Liver (tissue), 9 donors: Measurements from ENCODE around the gene AGMAT. TPM values are rescaled to one million over a fixed set of nuclear protein-coding genes. Genes with fewer than 3 reads are reported as not detected.

Experiments
- DNase-seq: peaks from one replicate; pipeline ENCODE4 v3.0.0-alpha.2; 2017; ENCODE audit warnings: low spot score
- H3K27ac ChIP-seq, 2 donors: one replicate each; pipeline ENCODE4 v1.7.0; 2013; ENCODE audit warnings: inconsistent platforms in 2 of 2, low read length in 2 of 2, control low read depth in 1 of 2, low read depth in 1 of 2, mild to moderate bottlenecking in 1 of 2
- H3K27me3 ChIP-seq, 4 donors: one replicate each; pipeline versions ENCODE4 v1.6.1 to v1.7.0; 2013; ENCODE audit warnings: low read length in 3 of 4, inconsistent platforms in 1 of 4, mild to moderate bottlenecking in 1 of 4, moderate library complexity in 1 of 4; ENCODE audit not compliant: control insufficient read depth in 4 of 4, insufficient read depth in 4 of 4
- H3K36me3 ChIP-seq, 4 donors: one replicate each; pipeline versions ENCODE4 v1.6.1 to v1.7.0; 2013; ENCODE audit warnings: low read length in 3 of 4, mild to moderate bottlenecking in 3 of 4, low read depth in 1 of 4, moderate library complexity in 1 of 4; ENCODE audit not compliant: control insufficient read depth in 4 of 4, insufficient read depth in 3 of 4
- H3K4me1 ChIP-seq, 4 donors: one replicate each; pipeline versions ENCODE4 v1.6.1 to v1.7.0; 2013; ENCODE audit warnings: low read length in 3 of 4, mild to moderate bottlenecking in 3 of 4, moderate library complexity in 1 of 4; ENCODE audit not compliant: control insufficient read depth in 4 of 4, insufficient read depth in 4 of 4
- H3K4me3 ChIP-seq, 3 donors: one replicate each; pipeline versions ENCODE4 v1.6.1 to v1.7.0; 2013; ENCODE audit warnings: low read length in 3 of 3, control low read depth in 1 of 3, low read depth in 1 of 3, mild to moderate bottlenecking in 1 of 3
- H3K9ac ChIP-seq, 2 donors: one replicate each; pipeline ENCODE4 v1.7.0; 2013; ENCODE audit warnings: low read length in 2 of 2, mild to moderate bottlenecking in 2 of 2, moderate library complexity in 2 of 2, control low read depth in 1 of 2, low read depth in 1 of 2
- H3K9me3 ChIP-seq, 4 donors: one replicate each; pipeline versions ENCODE4 v1.6.1 to v1.7.0; 2013; ENCODE audit warnings: low read length in 3 of 4; ENCODE audit not compliant: control insufficient read depth in 4 of 4
- ATF3 ChIP-seq: IDR thresholded peaks from 2 replicates; pipeline ENCODE4 v1.6.1; 2016; ENCODE audit warnings: antibody characterized with exemption
- CTCF ChIP-seq: fragments of 150-350 bp; IDR thresholded peaks from 2 replicates; pipeline ENCODE4 v1.5.1; 2017; ENCODE audit warnings: improper control_type of control experiment, low read depth, low read length; ENCODE audit not compliant: missing input control
- EGR1 ChIP-seq, 2 donors: IDR thresholded peaks; 2 replicates each; pipeline ENCODE4 v1.6.1; 2016 to 2018; ENCODE audit warnings: antibody characterized with exemption in 2 of 2, low read depth in 2 of 2
- FOXA1 ChIP-seq: IDR thresholded peaks from 2 replicates; pipeline ENCODE4 v1.6.1; 2016; ENCODE audit warnings: antibody characterized with exemption
- GABPA ChIP-seq, 2 donors: IDR thresholded peaks in 1 of 2; conservative IDR thresholded peaks in 1 of 2; 2 replicates each; pipeline ENCODE4 v1.6.1; 2016; ENCODE audit warnings: antibody characterized with exemption in 2 of 2, mild to moderate bottlenecking in 1 of 2, moderate library complexity in 1 of 2
- HNF4A ChIP-seq, 2 donors: conservative IDR thresholded peaks; 2 replicates each; pipeline ENCODE4 v1.6.1; 2016; ENCODE audit warnings: antibody characterized with exemption in 2 of 2, mild to moderate bottlenecking in 2 of 2
- HNF4G ChIP-seq: IDR thresholded peaks from 2 replicates; pipeline ENCODE4 v1.6.1; 2016; ENCODE audit warnings: antibody characterized with exemption
- JUND ChIP-seq, 2 donors: IDR thresholded peaks; 2 replicates each; pipeline ENCODE4 v1.6.1; 2016; ENCODE audit warnings: antibody characterized with exemption in 2 of 2
- MAX ChIP-seq: IDR thresholded peaks from 2 replicates; pipeline ENCODE4 v1.6.1; 2016; ENCODE audit warnings: antibody characterized with exemption
- NR2F2 ChIP-seq: IDR thresholded peaks from 2 replicates; pipeline ENCODE4 v1.6.1; 2016; ENCODE audit warnings: antibody characterized with exemption
- RAD21 ChIP-seq, 2 donors: IDR thresholded peaks; 2 replicates each; pipeline ENCODE4 v1.6.1; 2016; ENCODE audit warnings: antibody characterized with exemption in 2 of 2, mild to moderate bottlenecking in 2 of 2
- REST ChIP-seq: IDR thresholded peaks from 2 replicates; pipeline ENCODE4 v1.6.1; 2016; ENCODE audit warnings: antibody characterized with exemption, mild to moderate bottlenecking
- RXRA ChIP-seq, 2 donors: IDR thresholded peaks; 2 replicates each; pipeline ENCODE4 v1.6.1; 2017 to 2018; ENCODE audit warnings: antibody characterized with exemption in 2 of 2, mild to moderate bottlenecking in 1 of 2
- SP1 ChIP-seq: IDR thresholded peaks from 2 replicates; pipeline ENCODE4 v1.6.1; 2018; ENCODE audit warnings: antibody characterized with exemption, mild to moderate bottlenecking
- TAF1 ChIP-seq: conservative IDR thresholded peaks from 2 replicates; pipeline ENCODE4 v1.6.1; 2016; ENCODE audit warnings: antibody characterized with exemption, mild to moderate bottlenecking
- YY1 ChIP-seq: IDR thresholded peaks from 2 replicates; pipeline ENCODE4 v1.6.1; 2016; ENCODE audit warnings: antibody characterized with exemption, mild to moderate bottlenecking
- ZBTB33 ChIP-seq: IDR thresholded peaks from 2 replicates; pipeline ENCODE4 v1.6.1; 2016; ENCODE audit warnings: antibody characterized with exemption
- WGBS: extraction: QIAGEN DNeasy Blood & Tissue Kit; methylation state at CpG from one replicate; pipeline ENCODE4 v1.1.7; 2013; 5-methylcytosine and 5-hydroxymethylcytosine counted together
- polyA plus RNA-seq, 2 donors: library from polyadenylated mRNA; stranded (reverse) in 1 of 2; unstranded in 1 of 2; fragments of 200-250 nt in 1 of 2; fragments of >200 nt in 1 of 2; fragmentation: Nextera tagmentation in 1 of 2; extraction: Ambion mirVana in 1 of 2; gene quantifications; one replicate each; pipeline versions ENCODE4 v1.2.1 to v1.2.3, GENCODE V29; 2013 to 2015
- total RNA-seq, 2 donors: library from RNA; depleted of rRNA; stranded (reverse); fragments of >200 nt; gene quantifications; one replicate each; pipeline ENCODE4 v1.2.3, GENCODE V29; 2014
- donor health status: healthy.
- donor health status: healthy.
- donor health status: healthy.
- donor health status: healthy.
- donor health status: healthy.

Gene AGMAT
- total and polyA plus RNA-seq, 4 donors, result 31.9 to 83.6 (median 40.6) TPM

- Histone ChIP-seq H3K9ac (no peak overlapping the region), H3K4me1 (no peaks in the 10 kb centered on the region), H3K27me3 (no peaks in the 10 kb centered on the region), H3K4me3 (no peak overlapping the region), H3K9me3 (no peaks in the 10 kb centered on the region), H3K27ac (no peak overlapping the region), H3K36me3 (peaks cover 6 to 52% (median 33%) of the 10 kb centered on the region in 4 donors)
- 96% methylated on average over 2 of the region's 2 CpGs for WGBS
- DNase-seq, result no peak
- TF ChIP-seq TAF1 (no peak), EGR1 (IDR thresholded peaks at IDR 0.05; ENCODE audit: low read depth in 2 of 2) (no peak), ATF3 (no peak), FOXA1 (no peak), JUND (IDR thresholded peaks at IDR 0.05) (no peak), RAD21 (IDR thresholded peaks at IDR 0.05) (no peak), HNF4A (conservative IDR thresholded peaks at IDR 0.05) (no peak), ZBTB33 (no peak), REST (no peak)
These were observed 38.2 kb downstream of the AGMAT start for GRCh38 chr1:15546641-15547040.

GRCh38 chr1:15543589-15544568, 41.0 kb downstream of the AGMAT start:
- no peak for DNase-seq
- TF ChIP-seq RXRA (IDR thresholded peaks at IDR 0.05) (no peak), FOXA1 (no peak), YY1 (no peak), GABPA (IDR thresholded peaks at IDR 0.05 in 1 of 2, conservative IDR thresholded peaks at IDR 0.05 in 1 of 2) (no peak), MAX (no peak), NR2F2 (no peak), TAF1 (no peak), SP1 (no peak), HNF4A (conservative IDR thresholded peaks at IDR 0.05) (no peak), EGR1 (IDR thresholded peaks at IDR 0.05; ENCODE audit: low read depth in 2 of 2) (no peak), HNF4G (no peak), CTCF (no peak), JUND (IDR thresholded peaks at IDR 0.05) (no peak)
- H3K4me1 ChIP-seq, result no peaks in the 10 kb centered on the region
- H3K27ac ChIP-seq, result no peak overlapping the region
- H3K36me3 ChIP-seq, result peaks cover 6 to 55% (median 38%) of the 10 kb centered on the region in 4 donors
- WGBS, result 95% methylated on average over 12 of the region's 12 CpGs
- H3K9me3 ChIP-seq, result no peaks in the 10 kb centered on the region
- H3K9ac ChIP-seq, result no peak overlapping the region
- H3K27me3 ChIP-seq, result no peaks in the 10 kb centered on the region
- no peak overlapping the region for H3K4me3 ChIP-seq
